Glomerular visceral epithelial cell (primary cell): Measurements from ENCODE around the gene POLL.
A peak's percentile ranks its signal among the peaks of the same experiment; 100 is the strongest.

Experiments
- DNase-seq: peaks from one replicate; pipeline ENCODE4 v3.0.0-alpha.2; 2016; ENCODE audit errors: extremely low spot score

The POLL gene

DNA sequence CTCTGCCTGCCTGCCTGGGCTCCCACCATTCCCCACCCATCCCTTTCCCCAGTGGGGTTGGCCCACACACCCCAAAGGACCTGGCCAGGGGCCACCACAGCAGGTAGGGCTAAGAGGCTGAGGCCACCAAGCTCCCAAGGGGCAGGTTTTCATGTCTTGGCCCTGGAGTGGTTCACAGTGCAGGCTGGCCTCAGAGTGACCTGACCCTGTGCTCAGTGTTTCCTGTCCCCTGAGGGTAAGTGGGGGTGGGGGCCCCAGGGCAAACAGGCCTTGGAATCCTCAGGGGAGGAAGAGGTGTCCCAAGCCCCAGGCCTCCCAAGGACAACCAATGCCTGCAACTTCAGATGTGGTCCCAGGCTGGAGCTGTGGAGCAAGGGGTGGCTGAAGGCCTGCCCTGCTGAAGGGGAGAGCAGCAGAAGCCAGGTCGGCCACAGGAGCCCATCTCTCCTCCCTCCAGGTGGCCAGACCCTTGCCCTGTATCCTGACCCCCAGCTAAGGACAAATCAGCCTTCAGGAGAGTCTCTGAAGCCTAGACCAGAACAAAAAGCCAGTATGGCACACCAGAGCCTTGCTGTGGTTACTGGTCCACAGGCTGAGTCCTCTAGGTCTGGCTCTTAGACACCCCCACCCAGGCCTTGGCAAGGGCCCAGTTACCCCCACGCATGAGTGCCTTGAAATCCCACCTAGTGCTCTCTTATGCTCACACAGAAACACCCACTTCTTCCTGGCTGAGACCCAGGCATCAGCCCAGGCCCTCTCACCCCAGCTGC lies 27.6 kb downstream of the POLL start:
- DNase-seq, result peak; percentile 22

GRCh38 chr10:101559596-101560297 lies 28.3 kb downstream of the POLL start:
- no peak for DNase-seq

- no peak for DNase-seq
Measured at GRCh38 chr10:101558671-101559595, 29.1 kb downstream of the POLL start.

- DNase-seq, result no peak
Measured at GRCh38 chr10:101558204-101558603, 29.9 kb downstream of the POLL start.

GRCh38 chr10:101557541-101557940 lies 30.5 kb downstream of the POLL start:
- DNase-seq, result no peak

GRCh38 chr10:101552442-101552841 lies 35.6 kb downstream of the POLL start:
- no peak for DNase-seq

DNA sequence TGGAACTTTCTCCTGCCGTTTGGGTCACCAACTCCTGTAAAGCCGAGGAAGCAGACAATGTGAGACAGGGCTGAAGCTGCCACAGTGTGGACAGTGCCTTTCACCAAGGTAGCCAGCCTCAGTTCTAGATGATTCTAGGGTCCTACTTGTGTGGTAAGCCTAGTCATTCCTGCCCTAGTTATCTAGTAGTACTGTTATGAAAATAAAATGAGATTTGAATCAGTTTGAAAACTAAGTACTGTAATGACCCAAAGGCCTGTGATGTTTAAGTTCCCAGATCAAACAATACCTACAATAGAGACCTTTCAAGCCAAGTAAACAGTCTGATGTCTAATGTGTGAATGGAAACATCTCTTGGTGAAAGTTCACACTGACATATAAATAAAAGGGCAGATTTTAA lies 37.1 kb downstream of the POLL start:
- no peak for DNase-seq

- no peak for DNase-seq
Measured at GRCh38 chr10:101545898-101546297, 42.2 kb downstream of the POLL start.

- no peak for DNase-seq
Measured at GRCh38 chr10:101538446-101538845, 49.6 kb downstream of the POLL start.

DNA sequence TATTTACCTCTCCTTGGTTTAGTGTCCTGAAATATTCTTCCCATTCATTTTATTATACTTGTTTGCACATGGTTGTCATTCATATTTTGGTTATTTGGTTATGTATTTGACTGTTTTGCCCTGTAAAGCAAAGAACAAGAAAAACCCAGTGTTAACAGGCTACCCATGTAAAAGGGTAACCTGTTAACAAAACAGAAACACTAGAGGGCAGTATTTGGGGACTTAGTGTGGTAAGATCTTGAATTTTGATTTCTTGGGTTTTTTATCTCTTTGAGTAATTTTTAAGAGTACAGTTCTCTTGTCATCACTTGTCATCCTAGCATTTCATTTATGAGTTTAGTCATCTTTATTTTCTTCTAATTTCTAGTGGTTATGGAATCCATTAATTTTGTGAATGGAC lies 51.3 kb downstream of the POLL start:
- no peak for DNase-seq

GRCh38 chr10:101535949-101536348 lies 52.1 kb downstream of the POLL start:
- DNase-seq, result no peak

DNA sequence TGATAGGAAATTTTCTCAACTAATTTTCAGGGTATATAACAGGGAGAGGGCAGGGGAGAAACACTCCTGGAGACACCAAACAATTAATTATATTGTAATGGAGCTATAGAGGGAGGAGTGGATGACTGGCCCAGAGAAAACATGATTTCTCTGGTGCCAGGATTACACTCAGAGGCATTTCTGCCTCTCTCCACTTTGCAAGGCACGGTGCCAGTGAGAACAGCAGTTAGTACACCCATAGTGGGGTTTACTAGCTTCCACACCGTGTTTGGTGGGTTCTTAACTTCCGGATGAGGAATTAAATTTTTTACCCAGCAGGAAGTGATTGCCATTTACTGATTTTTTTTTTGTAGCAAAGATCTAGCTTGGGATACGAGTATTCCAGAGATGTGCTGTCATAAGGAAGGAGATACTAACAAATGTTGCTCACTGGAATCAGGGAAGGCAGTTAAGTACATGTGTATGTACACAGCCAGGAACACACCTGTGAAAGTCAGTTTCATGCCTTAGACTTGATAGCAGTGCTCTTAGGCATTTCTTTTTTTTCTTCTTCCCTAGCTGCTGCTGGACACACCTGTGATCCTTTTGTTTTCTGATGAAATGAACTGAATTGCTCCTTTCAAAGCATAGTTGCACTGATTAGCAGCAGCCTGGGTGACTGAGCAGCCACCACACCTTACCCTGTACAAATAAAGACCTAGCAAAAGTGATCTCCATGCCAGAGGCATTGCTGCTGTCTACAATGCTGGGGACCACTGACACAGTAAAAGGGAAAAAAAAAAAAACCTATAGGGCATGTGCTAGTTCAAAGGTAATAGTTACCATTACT lies 58.1 kb downstream of the POLL start:
- no peak for DNase-seq

DNA sequence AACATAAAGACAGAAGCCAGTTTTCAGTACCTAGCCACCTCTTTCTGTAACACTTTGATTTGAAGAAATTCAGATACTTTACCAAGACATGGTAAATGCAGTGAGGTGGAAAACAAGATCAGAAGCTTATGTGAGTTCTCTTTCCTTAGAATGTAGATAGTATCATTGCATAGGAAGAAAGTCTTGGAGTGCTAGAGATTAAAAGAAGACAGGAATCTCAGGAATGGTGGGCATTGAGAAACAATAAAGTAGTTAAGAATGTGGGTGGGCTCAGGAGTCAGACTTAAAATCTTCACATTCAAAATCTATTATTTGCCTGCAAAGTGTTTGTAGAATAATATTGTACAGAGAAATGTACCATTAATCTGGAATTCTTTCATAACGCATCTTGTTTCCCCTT lies 58.9 kb downstream of the POLL start:
- no peak for DNase-seq
